Islet precursor cell (in vitro differentiated cells): ENCODE measurements around the gene MARCKS.

Experiments
- DNase-seq: peaks from one replicate; pipeline ENCODE4 v3.0.0-alpha.2; 2018

The MARCKS gene

GRCh38 chr6:113856625-113857555, at the start of gene MARCKS:
Gene MARCKS, plus strand, starts transcription at chr6:113857345. Its CDS starts 401 bp downstream, at chr6:113857746.
- DNase-seq: peak; percentile 90

- no peak for DNase-seq
Measured at GRCh38 chr6:113809826-113810225, 47.3 kb upstream of the MARCKS start.

GRCh38 chr6:113813142-113813541, 44.0 kb upstream of the MARCKS start:
- no peak for DNase-seq

- no peak for DNase-seq
Measured at GRCh38 chr6:113818578-113818977, 38.6 kb upstream of the MARCKS start.

- DNase-seq: no peak
Measured at GRCh38 chr6:113819169-113819830, 37.8 kb upstream of the MARCKS start.

GRCh38 chr6:113820761-113821160, 36.4 kb upstream of the MARCKS start:
- DNase-seq: no peak

- DNase-seq: no peak
Measured at GRCh38 chr6:113821445-113821844, 35.7 kb upstream of the MARCKS start.

GRCh38 chr6:113823916-113824315, 33.2 kb upstream of the MARCKS start:
- DNase-seq: no peak

GRCh38 chr6:113824411-113824810, 32.7 kb upstream of the MARCKS start:
- DNase-seq: no peak

GRCh38 chr6:113824866-113825265, 32.3 kb upstream of the MARCKS start:
- DNase-seq: no peak

GRCh38 chr6:113825781-113826180, 31.4 kb upstream of the MARCKS start:
- no peak for DNase-seq

GRCh38 chr6:113828984-113829695, 28.0 kb upstream of the MARCKS start:
- DNase-seq: no peak

- no peak for DNase-seq
Measured at GRCh38 chr6:113829696-113830045, 27.5 kb upstream of the MARCKS start.

- no peak for DNase-seq
Measured at GRCh38 chr6:113830140-113830539, 27.0 kb upstream of the MARCKS start.

- no peak for DNase-seq
Measured at GRCh38 chr6:113833537-113833936, 23.6 kb upstream of the MARCKS start.

GRCh38 chr6:113837170-113837569, 20.0 kb upstream of the MARCKS start:
- no peak for DNase-seq

- no peak for DNase-seq
Measured at GRCh38 chr6:113842165-113842564, 15.0 kb upstream of the MARCKS start.

- peak; percentile 66 for DNase-seq
Measured at GRCh38 chr6:113843500-113844073, 13.6 kb upstream of the MARCKS start.

- no peak for DNase-seq
Measured at GRCh38 chr6:113846577-113846976, 10.6 kb upstream of the MARCKS start.

GRCh38 chr6:113847447-113847846, 9.7 kb upstream of the MARCKS start:
- DNase-seq: peak; percentile 68

GRCh38 chr6:113848280-113848679, 8.9 kb upstream of the MARCKS start:
- no peak for DNase-seq

GRCh38 chr6:113848811-113849210, 8.3 kb upstream of the MARCKS start:
- no peak for DNase-seq

GRCh38 chr6:113853252-113853651, 3.9 kb upstream of the MARCKS start:
- DNase-seq: no peak
